Measurements from ENCODE around the gene MINAR2. TPM values are rescaled to one million over a fixed set of nuclear protein-coding genes. Genes with fewer than 3 reads are reported as not detected.

MINAR2 gene
- total RNA-seq, 4 donors from 2014 or later = 0.07 to 0.30 TPM; not detected in 2

DNA sequence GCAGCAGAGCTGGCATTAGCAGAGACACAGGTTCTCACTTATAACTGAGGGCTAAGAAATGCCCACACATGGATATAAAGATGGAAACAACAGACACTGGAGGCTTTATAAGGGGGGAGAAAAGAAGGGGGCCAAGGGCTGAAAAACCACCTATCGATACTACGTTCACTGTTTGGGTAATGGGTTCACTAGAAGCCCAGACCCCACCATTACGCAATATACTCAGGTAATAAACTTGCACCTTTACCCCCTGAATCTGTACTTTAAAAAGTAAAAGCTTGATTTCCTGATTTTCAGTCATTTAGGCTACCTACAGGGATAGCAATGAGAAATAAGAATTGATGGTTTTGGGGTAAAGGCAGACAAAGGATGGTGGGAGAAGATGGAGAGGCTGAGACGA, 1.9 kb upstream of the MINAR2 start:
- Histone ChIP-seq H3K27ac (no peak overlapping the region), H3K4me1 (no peaks in the 10 kb centered on the region), H3K36me3 (no peaks in the 10 kb centered on the region), H3K4me3 (no peak overlapping the region), H3K27me3 (no peaks in the 10 kb centered on the region), H3K9me3 (no peaks in the 10 kb centered on the region)
- no peak for DNase-seq
- TF ChIP-seq, protein P1, sequence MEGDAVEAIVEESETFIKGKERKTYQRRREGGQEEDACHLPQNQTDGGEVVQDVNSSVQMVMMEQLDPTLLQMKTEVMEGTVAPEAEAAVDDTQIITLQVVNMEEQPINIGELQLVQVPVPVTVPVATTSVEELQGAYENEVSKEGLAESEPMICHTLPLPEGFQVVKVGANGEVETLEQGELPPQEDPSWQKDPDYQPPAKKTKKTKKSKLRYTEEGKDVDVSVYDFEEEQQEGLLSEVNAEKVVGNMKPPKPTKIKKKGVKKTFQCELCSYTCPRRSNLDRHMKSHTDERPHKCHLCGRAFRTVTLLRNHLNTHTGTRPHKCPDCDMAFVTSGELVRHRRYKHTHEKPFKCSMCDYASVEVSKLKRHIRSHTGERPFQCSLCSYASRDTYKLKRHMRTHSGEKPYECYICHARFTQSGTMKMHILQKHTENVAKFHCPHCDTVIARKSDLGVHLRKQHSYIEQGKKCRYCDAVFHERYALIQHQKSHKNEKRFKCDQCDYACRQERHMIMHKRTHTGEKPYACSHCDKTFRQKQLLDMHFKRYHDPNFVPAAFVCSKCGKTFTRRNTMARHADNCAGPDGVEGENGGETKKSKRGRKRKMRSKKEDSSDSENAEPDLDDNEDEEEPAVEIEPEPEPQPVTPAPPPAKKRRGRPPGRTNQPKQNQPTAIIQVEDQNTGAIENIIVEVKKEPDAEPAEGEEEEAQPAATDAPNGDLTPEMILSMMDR (IDR thresholded peaks at IDR 0.05) = no peak
- TF ChIP-seq POLR2A (IDR thresholded peaks at IDR 0.05) = no peak
- intact Hi-C loops (cut with DNase I; ENCODE audit: low total_unique reads) = no loop called here

DNA sequence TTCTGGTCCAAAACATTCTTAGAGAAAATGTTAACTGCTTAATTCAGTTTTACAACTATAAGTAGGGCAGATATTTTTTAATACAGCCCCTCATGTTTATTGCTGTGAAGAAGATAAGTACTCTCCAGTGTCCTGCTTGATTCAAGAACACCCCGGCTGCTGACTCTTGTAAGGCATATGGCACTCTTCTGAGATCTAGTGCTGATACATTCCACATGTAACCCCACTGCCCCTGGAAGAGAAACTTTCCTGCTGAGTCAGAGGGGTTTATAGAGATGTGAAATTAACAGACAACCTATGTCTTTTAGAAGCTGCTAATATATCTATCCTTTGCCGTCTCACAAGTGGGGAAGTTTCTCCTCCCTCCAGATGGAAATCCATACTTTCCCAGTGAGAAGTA, 1.0 kb upstream of the MINAR2 start:
- Histone ChIP-seq H3K4me3 (no peak overlapping the region), H3K4me1 (no peaks in the 10 kb centered on the region), H3K27ac (no peak overlapping the region), H3K9me3 (no peaks in the 10 kb centered on the region), H3K27me3 (no peaks in the 10 kb centered on the region), H3K36me3 (no peaks in the 10 kb centered on the region)
- TF ChIP-seq, protein P1 (IDR thresholded peaks at IDR 0.05) = no peak
- TF ChIP-seq POLR2A (IDR thresholded peaks at IDR 0.05) = no peak
- intact Hi-C loops (cut with DNase I; ENCODE audit: low total_unique reads) = no loop called here
- DNase-seq = no peak

DNA sequence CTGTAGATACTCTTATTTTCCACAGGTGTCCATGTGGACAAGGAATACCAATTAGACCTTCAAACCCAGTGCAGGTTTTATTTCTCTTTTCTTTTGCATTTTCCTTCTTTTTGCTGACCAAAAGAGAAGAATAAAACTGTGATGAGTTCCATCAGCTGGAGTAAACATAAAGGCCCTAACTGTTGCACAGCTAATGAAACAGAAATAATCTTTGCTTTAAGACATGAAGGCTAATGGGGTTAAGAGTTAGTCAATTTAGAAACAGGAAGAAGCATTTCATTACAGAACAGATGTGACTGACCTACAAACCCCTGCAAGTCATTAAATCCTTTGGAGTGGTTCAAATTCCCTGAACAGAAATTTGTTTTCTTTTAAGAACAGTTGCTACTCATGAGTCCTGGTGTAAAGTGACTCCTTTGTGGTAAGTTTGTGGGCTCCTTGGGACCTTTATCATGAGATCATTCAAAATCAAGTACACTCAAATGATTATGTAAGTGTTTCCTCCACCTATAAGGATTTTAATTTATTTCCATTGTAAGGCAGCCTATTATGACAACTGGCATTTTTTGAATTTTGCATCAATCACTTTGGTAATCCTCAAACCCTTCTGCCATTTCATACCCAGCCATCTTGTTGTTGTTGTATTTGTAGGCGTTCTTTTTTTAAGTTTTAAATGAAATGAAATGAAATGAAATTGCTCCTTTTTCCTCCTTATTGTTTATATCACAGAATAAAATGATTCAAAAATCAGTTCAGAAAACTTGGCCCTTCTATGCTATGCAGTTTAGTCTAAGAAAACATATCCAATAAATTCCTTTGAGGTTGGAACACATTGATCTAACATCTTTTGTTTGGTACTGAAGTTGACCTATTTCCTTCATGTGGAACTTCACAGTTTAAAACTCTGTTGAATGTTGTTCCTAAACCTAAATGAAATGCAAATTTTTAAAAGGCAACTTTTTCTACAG, 1.3 kb downstream of the MINAR2 start:
- DNase-seq = no peak
- intact Hi-C loops (cut with DNase I; ENCODE audit: low total_unique reads) = no loop called here
- no peak overlapping the region for H3K4me3 ChIP-seq
- no peak overlapping the region for H3K27ac ChIP-seq
- H3K9me3 ChIP-seq = no peaks in the 10 kb centered on the region
- H3K4me1 ChIP-seq = no peaks in the 10 kb centered on the region
- TF ChIP-seq, protein P1 (IDR thresholded peaks at IDR 0.05) = no peak
- TF ChIP-seq POLR2A (IDR thresholded peaks at IDR 0.05) = no peak
- H3K27me3 ChIP-seq = no peaks in the 10 kb centered on the region
- no peaks in the 10 kb centered on the region for H3K36me3 ChIP-seq

DNA sequence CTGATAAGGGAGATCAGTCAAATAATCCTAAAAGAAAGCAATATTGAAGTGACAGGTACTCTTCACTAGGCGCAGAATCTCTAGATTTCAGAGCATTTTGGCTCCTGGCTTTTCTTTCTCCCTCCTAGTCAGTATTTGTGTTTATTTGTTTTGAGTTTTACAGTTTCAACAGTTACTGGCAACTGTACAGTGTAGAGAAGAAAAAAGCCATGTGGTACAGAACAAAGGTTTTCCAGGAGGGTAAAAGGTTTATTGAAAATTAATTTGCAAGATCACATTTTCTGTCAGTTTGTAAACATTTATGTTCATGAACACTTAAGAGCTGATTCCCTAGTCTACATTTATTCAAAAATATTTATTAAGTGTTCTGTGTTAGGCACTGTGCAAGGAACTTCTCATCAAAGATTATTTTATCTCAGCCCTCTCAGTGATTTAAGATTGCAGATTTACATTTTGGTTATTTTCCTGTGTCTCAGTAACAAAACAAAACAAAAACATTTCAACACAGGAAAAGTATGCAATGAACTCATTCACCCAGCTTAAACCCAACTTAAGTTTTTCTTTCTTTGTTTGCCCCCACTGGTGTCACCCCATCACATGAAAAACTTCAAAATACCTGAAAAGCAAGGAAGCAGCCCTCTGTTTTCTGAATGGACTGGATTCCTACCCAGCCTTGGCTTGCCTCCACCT, 12.9 kb downstream of the MINAR2 start:
- H3K27me3 ChIP-seq = no peaks in the 10 kb centered on the region
- intact Hi-C loops (cut with DNase I; ENCODE audit: low total_unique reads) = no loop called here
- no peaks in the 10 kb centered on the region for H3K4me1 ChIP-seq
- TF ChIP-seq POLR2A (IDR thresholded peaks at IDR 0.05) = no peak
- TF ChIP-seq, protein P1 (IDR thresholded peaks at IDR 0.05) = no peak
- no peaks in the 10 kb centered on the region for H3K36me3 ChIP-seq
- H3K9me3 ChIP-seq = no peaks in the 10 kb centered on the region
- no peak for DNase-seq
- no peak overlapping the region for H3K4me3 ChIP-seq
- no peak overlapping the region for H3K27ac ChIP-seq

DNA sequence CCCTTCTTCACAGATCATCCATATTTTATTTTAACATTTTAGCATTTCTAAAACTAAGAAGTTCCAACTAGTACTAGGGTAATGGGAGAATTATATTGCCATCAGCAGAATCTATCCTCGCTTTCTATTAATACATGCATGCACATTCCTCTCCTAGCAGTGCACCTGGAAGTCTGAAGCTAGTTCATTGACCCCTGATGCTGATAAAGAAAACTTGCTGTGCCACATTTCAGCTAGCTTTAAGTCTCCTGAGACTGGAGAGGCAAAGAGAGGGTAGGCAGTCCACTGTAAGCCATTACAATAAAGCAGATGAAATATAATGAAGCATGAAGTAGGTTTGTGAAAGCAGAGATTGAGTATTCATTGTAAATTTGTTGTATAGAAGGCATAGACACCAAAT, 15.8 kb downstream of the MINAR2 start:
- Histone ChIP-seq H3K27ac (no peak overlapping the region), H3K36me3 (no peaks in the 10 kb centered on the region), H3K27me3 (no peaks in the 10 kb centered on the region), H3K9me3 (no peaks in the 10 kb centered on the region), H3K4me1 (no peaks in the 10 kb centered on the region), H3K4me3 (no peak overlapping the region)
- no peak for DNase-seq
- intact Hi-C loops (cut with DNase I; ENCODE audit: low total_unique reads) = no loop called here
- TF ChIP-seq, protein P1 (IDR thresholded peaks at IDR 0.05) = no peak
- TF ChIP-seq POLR2A (IDR thresholded peaks at IDR 0.05) = no peak
